DND-41 (cell line): ENCODE measurements around the gene PLEKHA5.

Experiments
- CTCF ChIP-seq: IDR thresholded peaks from 2 replicates; pipeline ENCODE4 v1.5.1; 2012; ENCODE audit warnings: borderline replicate concordance, low read length, moderate library complexity, mild to moderate bottlenecking; ENCODE audit not compliant: poor library complexity, severe bottlenecking; ENCODE audit errors: extremely low read depth
- EZH2 ChIP-seq: IDR thresholded peaks from 3 replicates; pipeline ENCODE4 v1.6.1; 2012; ENCODE audit warnings: borderline replicate concordance, low read depth, mild to moderate bottlenecking, moderate library complexity, low read length, inconsistent platforms; ENCODE audit not compliant: severe bottlenecking

GRCh38 chr12:19236656-19237055 is 107.1 kb downstream of the PLEKHA5 start:
- TF ChIP-seq CTCF (no peak), EZH2 (no peak)
